Transverse colon (tissue), 4 donors: Measurements from ENCODE around the gene TIAL1. TPM values are rescaled to one million over a fixed set of nuclear protein-coding genes. Genes with fewer than 3 reads are reported as not detected.
"Not testable (repeated sequence)": the region's sequence is repeated elsewhere in the genome, so short reads cannot be mapped to it uniquely, and the experiment has no call there.

Source experiments
- DNase-seq: peaks from one replicate; pipeline ENCODE4 v3.0.0-alpha.2; 2019
- H3K27ac ChIP-seq, 4 donors: fragments of 200-600 bp; sonication (generic); 2 replicates each; pipeline ENCODE4 v1.5.1; 2016 to 2018; ENCODE audit warnings: inconsistent platforms in 4 of 4
- H3K27me3 ChIP-seq: fragments of 200-600 bp; sonication (generic); 2 replicates; pipeline ENCODE4 v1.5.1; 2017; ENCODE audit warnings: inconsistent platforms
- H3K36me3 ChIP-seq, 4 donors: fragments of 200-600 bp; sonication (generic); 2 replicates each; pipeline ENCODE4 v1.5.1; 2017 to 2019; ENCODE audit warnings: inconsistent platforms in 4 of 4
- H3K4me1 ChIP-seq, 4 donors: fragments of 200-600 bp; sonication (generic); 2 replicates each; pipeline ENCODE4 v1.5.1; 2017 to 2020; ENCODE audit warnings: inconsistent platforms in 4 of 4
- H3K4me3 ChIP-seq, 4 donors: fragments of 200-600 bp; sonication (generic); 1 replicate in 1 of 4; 2 replicates in 3 of 4; pipeline versions ENCODE4 v1.5.1 to v1.6.1; 2017 to 2019; ENCODE audit warnings: inconsistent platforms in 4 of 4
- H3K9me3 ChIP-seq, 2 donors: fragments of 200-600 bp; sonication (generic); 2 replicates each; pipeline ENCODE4 v1.5.1; 2017 to 2019; ENCODE audit warnings: inconsistent platforms in 2 of 2
- EP300 ChIP-seq: sonication (generic); formaldehyde crosslinking; IDR thresholded peaks from one replicate; pipeline ENCODE4 v1.6.1; 2017; ENCODE audit warnings: antibody characterized with exemption, low read depth
- POLR2A ChIP-seq: fragments of 450-650 bp; IDR thresholded peaks from one replicate; pipeline ENCODE4 v1.6.1; 2016; ENCODE audit warnings: antibody characterized with exemption, mild to moderate bottlenecking, moderate library complexity
- POLR2AphosphoS5 ChIP-seq, 3 donors: sonication (generic); formaldehyde crosslinking; IDR thresholded peaks; one replicate each; pipeline ENCODE4 v1.6.1; 2016; ENCODE audit warnings: antibody characterized with exemption in 3 of 3
- WGBS, 2 donors: methylation state at CpG; one replicate each; pipeline ENCODE4 v1.1.5; 2018; ENCODE audit warnings: low coverage in 1 of 2; 5-methylcytosine and 5-hydroxymethylcytosine counted together
- in situ Hi-C, 4 donors: fragments of 200-750 bp; cut with MboI; loops; one replicate each; pipeline versions ENCODE4 v1.15.0 to v1.15.1; 2017; ENCODE audit warnings: low sequenced_read_pairs in 3 of 4, low pct_ligation_motif_present in 1 of 4, low pct_unique_long_range_greater_than_20kb in 1 of 4
- intact Hi-C: fragments of 100-400 bp; cut with DNase I; formaldehyde crosslinking; loops from one replicate; pipeline ENCODE4 v1.15.1; 2023; ENCODE audit warnings: low total_unique reads
- total RNA-seq, 4 donors: library from RNA; depleted of rRNA; stranded (reverse); fragments of >200 nt; gene quantifications; one replicate each; pipeline ENCODE4 v1.1.0, GENCODE V29; 2016
- TF ChIP-seq, protein P1 (sequence below), 5 experiments: fragments of 200-600 bp in 3 of 5; fragments of 450-650 bp in 2 of 5; sonication (generic) in 3 of 5; IDR thresholded peaks; 1 replicate in 2 of 5; 2 replicates in 3 of 5; pipeline ENCODE4 v1.5.1; 2016 to 2017; ENCODE audit warnings: antibody characterized with exemption in 5 of 5, inconsistent platforms in 3 of 5, mild to moderate bottlenecking in 2 of 5, moderate library complexity in 1 of 5

TIAL1 gene
- total RNA-seq, 4 donors from 2014 or later, result 35.2 to 117 (median 66.7) TPM

DNA sequence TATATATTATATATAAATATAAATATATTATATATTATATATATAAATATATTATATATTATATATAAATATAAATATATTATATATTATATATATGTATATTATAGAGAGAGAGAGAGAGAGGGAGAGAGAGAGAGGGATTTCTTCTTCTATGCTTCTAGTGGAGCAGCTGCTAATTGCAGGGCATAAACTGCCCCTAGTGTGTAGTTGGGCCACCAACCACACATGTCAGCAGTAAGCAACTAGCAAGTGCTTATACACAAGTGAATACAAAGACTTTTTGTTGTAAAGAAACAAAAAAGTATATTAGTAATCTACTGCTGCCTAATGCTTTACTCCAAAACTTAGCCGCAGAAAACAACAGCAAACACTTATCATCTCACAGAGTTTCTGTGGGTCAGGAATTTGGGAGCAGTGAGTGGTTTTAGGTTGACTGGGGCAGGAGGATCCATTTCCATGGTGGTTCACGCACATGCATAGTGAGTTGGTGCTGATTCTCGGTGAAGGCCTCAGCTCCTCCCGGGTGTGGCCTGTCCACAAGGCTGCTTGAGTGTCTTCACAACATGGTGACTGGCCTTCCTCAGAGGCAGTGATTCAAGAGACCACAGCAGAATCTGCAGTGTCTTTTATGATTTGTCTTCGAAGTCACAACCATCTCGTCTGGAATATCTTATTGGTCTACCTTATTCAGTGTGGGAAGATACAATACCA lies 29.0 kb upstream of the TIAL1 start:
- Histone ChIP-seq H3K9me3 (no peaks in the 10 kb centered on the region), H3K27me3 (no peaks in the 10 kb centered on the region), H3K36me3 (no peaks in the 10 kb centered on the region), H3K4me3 (no peak overlapping the region), H3K4me1 (no peaks in the 10 kb centered on the region), H3K27ac (no peak overlapping the region)
- 99 to 100% methylated on average over 1 to 6 of the region's 6 CpGs for WGBS, 2 donors
- in situ Hi-C loops (no loop called here), intact Hi-C loops (no loop called here)
- TF ChIP-seq POLR2A, result no peak
- TF ChIP-seq, protein P1, sequence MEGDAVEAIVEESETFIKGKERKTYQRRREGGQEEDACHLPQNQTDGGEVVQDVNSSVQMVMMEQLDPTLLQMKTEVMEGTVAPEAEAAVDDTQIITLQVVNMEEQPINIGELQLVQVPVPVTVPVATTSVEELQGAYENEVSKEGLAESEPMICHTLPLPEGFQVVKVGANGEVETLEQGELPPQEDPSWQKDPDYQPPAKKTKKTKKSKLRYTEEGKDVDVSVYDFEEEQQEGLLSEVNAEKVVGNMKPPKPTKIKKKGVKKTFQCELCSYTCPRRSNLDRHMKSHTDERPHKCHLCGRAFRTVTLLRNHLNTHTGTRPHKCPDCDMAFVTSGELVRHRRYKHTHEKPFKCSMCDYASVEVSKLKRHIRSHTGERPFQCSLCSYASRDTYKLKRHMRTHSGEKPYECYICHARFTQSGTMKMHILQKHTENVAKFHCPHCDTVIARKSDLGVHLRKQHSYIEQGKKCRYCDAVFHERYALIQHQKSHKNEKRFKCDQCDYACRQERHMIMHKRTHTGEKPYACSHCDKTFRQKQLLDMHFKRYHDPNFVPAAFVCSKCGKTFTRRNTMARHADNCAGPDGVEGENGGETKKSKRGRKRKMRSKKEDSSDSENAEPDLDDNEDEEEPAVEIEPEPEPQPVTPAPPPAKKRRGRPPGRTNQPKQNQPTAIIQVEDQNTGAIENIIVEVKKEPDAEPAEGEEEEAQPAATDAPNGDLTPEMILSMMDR (IDR thresholded peaks at IDR 0.05), result no peak
- no peak for TF ChIP-seq POLR2AphosphoS5 (IDR thresholded peaks at IDR 0.05)
- TF ChIP-seq EP300, result no peak
- DNase-seq, result no peak

DNA sequence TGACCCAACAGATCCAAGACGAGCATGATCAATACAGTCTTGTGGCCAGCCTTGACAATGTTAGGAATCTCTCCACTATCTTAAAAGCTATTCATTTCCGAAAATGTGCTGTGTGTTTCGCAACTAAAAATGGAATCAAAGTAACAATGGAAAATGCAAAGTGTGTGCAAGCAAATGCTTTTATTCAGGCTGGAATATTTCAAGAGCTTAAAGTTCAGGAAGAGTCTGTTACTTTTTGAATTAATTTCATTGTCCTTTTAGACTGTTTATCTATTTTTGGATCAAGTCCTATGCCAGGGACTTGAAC lies 24.3 kb upstream of the TIAL1 start:
- WGBS, 2 donors, result 83% methylated on average over 3 of the region's 3 CpGs
- intact Hi-C loops (no loop called here), in situ Hi-C loops (no loop called here)
- no peaks in the 10 kb centered on the region for H3K27me3 ChIP-seq
- no peak overlapping the region for H3K4me3 ChIP-seq
- peaks cover 0 to 4% (median 0%) of the 10 kb centered on the region in 4 donors for H3K4me1 ChIP-seq
- H3K9me3 ChIP-seq, result no peaks in the 10 kb centered on the region
- no peak for TF ChIP-seq POLR2AphosphoS5 (IDR thresholded peaks at IDR 0.05)
- TF ChIP-seq EP300, result no peak
- no peak for TF ChIP-seq POLR2A
- TF ChIP-seq, protein P1 (IDR thresholded peaks at IDR 0.05), result no peak
- H3K27ac ChIP-seq, result no peak overlapping the region
- H3K36me3 ChIP-seq, result no peaks in the 10 kb centered on the region
- no peak for DNase-seq

DNA sequence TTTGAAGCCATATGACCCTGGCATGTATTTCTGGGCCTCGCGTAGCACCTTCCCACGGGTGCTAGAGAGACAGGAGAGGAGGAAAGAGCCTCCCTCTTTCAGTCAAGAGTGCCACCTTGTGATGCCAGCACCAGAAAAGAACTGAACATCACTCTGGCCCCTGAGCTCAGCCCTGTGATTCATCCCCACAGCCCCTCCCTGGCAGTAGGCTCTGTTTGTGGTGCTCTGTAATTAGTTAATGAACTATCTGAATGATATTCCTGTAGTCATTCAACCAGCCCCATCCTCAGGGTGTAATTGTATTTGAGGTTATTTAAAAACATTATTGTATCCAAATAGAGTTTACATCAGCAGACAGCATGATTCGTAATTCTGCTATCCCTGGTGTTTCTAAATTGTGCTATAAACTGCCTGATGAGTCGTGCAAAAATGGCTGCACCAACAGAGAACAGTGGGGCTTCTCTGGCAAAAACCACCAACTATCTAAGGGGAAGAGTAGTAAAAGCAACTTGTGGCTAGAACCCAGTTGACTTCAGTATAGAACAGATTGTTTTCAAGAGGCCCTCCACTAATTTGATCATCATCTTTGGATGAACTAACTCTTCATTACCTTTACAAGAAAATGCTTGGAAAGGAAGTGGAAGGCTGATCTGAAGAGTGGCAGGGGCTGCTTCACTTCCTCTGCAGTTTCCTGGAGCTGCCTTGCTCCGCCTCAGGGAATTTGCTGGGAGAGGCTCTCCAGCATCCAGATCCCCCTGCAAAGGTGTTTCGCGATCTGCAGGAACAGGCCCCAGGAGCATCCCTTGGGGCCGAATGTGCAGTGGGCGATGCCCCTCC lies 23.7 kb upstream of the TIAL1 start:
- Histone ChIP-seq H3K36me3 (no peaks in the 10 kb centered on the region), H3K9me3 (no peaks in the 10 kb centered on the region), H3K27me3 (no peaks in the 10 kb centered on the region), H3K27ac (no peak overlapping the region), H3K4me1 (peaks cover 0 to 4% (median 0%) of the 10 kb centered on the region in 4 donors), H3K4me3 (no peak overlapping the region)
- no peak for DNase-seq
- in situ Hi-C loops, result no loop called here
- no peak for TF ChIP-seq POLR2A
- no peak for TF ChIP-seq EP300
- no peak for TF ChIP-seq POLR2AphosphoS5 (IDR thresholded peaks at IDR 0.05)
- TF ChIP-seq, protein P1 (IDR thresholded peaks at IDR 0.05), result no peak
- 45 to 74% methylated on average over 3 to 9 of the region's 10 CpGs for WGBS, 2 donors
- intact Hi-C loops, result no loop called here

DNA sequence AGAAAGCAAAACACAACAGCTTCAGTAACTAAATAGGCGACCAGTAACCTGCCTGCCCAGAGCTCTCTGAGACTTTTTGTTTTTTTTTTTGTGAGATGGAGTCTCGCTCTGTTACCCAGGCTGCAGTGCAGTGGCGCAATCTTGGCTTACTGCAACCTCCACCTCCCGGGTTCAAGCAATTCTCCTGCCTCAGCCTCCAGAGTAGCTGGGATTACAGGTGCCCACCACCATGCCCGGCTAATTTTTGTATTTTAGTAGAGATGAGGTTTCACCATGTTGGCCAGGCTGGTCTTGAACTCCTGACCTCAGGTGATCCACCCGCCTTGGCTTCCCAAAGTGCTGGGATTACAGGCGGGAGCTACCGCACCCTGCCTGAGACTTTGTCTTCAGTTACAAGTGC lies 23.0 kb upstream of the TIAL1 start:
- H3K36me3 ChIP-seq, intact Hi-C loops, DNase-seq, H3K9me3 ChIP-seq, H3K27ac ChIP-seq, in situ Hi-C loops, H3K4me1 ChIP-seq, H3K4me3 ChIP-seq, H3K27me3 ChIP-seq: not testable (repeated sequence)
- 94 to 98% methylated on average over 7 to 8 of the region's 8 CpGs for WGBS, 2 donors
